ENCODE measurements around the gene CDH13.

DNA sequence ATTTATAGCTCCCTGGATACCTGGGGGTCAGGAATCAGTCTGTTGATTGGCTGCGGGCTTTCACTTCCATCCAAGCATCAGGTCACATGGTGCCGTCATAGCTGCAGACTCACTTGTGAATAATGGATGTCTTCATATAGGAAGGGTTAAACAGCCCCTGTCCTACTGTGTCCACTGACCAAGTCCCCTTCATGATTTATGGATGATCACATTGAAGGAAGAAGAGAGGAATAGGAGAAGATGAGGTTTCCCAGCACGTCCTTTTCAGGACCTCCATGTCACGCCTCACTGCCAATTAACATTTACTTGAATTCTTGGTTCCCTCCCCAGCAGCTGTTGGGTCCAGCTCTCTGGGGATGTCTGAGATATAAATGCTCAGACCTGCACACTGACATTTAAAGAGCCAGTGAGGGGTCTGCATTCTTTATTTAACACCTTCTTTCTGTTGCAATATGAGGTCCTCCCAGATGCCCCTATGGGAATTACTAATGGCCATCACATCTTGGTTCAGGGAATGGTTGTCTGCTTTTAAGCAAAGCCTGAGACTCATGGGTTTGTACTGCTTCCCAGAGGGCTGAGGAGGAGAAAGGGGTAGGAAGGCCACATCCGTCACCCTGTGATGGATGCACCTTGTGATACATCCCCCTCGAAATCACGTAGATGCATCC lies 950.4 kb downstream of the CDH13 start:
- TF ChIP-seq, protein P1, sequence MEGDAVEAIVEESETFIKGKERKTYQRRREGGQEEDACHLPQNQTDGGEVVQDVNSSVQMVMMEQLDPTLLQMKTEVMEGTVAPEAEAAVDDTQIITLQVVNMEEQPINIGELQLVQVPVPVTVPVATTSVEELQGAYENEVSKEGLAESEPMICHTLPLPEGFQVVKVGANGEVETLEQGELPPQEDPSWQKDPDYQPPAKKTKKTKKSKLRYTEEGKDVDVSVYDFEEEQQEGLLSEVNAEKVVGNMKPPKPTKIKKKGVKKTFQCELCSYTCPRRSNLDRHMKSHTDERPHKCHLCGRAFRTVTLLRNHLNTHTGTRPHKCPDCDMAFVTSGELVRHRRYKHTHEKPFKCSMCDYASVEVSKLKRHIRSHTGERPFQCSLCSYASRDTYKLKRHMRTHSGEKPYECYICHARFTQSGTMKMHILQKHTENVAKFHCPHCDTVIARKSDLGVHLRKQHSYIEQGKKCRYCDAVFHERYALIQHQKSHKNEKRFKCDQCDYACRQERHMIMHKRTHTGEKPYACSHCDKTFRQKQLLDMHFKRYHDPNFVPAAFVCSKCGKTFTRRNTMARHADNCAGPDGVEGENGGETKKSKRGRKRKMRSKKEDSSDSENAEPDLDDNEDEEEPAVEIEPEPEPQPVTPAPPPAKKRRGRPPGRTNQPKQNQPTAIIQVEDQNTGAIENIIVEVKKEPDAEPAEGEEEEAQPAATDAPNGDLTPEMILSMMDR (IDR thresholded peaks at IDR 0.05; ENCODE audit: poor library complexity): no peak
- TF ChIP-seq EZH2 (IDR thresholded peaks at IDR 0.05; ENCODE audit: borderline replicate concordance) (no peak), EZH2phosphoT487 (IDR thresholded peaks at IDR 0.05; ENCODE audit: low read depth, severe bottlenecking, unreplicated experiment) (no peak)

Measured in hepatocyte (in vitro differentiated cells).